HL-60 (cell line): ENCODE measurements around the gene SLC44A5.

Experiments
- GABPA ChIP-seq: IDR thresholded peaks from 2 replicates; pipeline ENCODE4 v1.6.1; 2012; ENCODE audit warnings: low read depth
- POLR2AphosphoS5 ChIP-seq: IDR thresholded peaks from 2 replicates; pipeline ENCODE4 v1.6.1; 2012; ENCODE audit warnings: low read depth
- TF ChIP-seq, protein P1 (sequence below): IDR thresholded peaks from one replicate; pipeline ENCODE4 v1.5.1; 2011; ENCODE audit warnings: low read length, control low read depth, inconsistent platforms; ENCODE audit not compliant: insufficient read depth
- TF ChIP-seq, protein P2 (sequence below): IDR thresholded peaks from 2 replicates; pipeline ENCODE4 v1.6.1; 2012; ENCODE audit warnings: low read depth; ENCODE audit not compliant: insufficient replicate concordance

DNA sequence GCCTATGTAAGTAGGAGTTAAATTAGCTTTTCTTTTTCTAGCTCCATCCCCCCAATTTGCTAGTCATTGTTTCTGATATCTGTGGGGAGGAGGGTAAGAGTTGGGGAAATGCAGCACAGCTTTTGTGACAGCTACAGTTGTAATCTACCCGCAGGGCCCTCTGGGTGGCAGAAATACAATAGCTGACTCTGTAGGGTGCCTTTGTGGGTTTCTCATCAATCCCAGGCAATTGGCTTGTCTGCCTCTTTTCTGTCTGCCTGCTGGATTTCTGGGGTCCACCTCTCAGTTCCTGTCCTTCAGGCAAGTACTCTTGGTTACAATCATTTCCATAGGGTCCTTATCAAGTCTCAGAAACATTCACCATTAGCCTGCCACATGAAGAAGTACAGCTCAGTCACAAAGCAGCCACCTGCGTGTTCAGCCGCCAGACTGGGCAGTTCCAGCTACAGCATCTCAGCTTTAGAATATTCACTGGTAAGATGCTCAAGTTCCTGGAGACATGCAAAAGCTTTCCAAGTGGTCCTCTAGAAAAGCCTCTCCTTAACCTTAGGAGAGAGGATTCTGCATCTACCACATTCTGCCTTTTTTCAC lies 19.2 kb upstream of the SLC44A5 start:
- TF ChIP-seq, protein P1, sequence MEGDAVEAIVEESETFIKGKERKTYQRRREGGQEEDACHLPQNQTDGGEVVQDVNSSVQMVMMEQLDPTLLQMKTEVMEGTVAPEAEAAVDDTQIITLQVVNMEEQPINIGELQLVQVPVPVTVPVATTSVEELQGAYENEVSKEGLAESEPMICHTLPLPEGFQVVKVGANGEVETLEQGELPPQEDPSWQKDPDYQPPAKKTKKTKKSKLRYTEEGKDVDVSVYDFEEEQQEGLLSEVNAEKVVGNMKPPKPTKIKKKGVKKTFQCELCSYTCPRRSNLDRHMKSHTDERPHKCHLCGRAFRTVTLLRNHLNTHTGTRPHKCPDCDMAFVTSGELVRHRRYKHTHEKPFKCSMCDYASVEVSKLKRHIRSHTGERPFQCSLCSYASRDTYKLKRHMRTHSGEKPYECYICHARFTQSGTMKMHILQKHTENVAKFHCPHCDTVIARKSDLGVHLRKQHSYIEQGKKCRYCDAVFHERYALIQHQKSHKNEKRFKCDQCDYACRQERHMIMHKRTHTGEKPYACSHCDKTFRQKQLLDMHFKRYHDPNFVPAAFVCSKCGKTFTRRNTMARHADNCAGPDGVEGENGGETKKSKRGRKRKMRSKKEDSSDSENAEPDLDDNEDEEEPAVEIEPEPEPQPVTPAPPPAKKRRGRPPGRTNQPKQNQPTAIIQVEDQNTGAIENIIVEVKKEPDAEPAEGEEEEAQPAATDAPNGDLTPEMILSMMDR: no peak
- no peak for TF ChIP-seq POLR2AphosphoS5
- TF ChIP-seq, protein P2, sequence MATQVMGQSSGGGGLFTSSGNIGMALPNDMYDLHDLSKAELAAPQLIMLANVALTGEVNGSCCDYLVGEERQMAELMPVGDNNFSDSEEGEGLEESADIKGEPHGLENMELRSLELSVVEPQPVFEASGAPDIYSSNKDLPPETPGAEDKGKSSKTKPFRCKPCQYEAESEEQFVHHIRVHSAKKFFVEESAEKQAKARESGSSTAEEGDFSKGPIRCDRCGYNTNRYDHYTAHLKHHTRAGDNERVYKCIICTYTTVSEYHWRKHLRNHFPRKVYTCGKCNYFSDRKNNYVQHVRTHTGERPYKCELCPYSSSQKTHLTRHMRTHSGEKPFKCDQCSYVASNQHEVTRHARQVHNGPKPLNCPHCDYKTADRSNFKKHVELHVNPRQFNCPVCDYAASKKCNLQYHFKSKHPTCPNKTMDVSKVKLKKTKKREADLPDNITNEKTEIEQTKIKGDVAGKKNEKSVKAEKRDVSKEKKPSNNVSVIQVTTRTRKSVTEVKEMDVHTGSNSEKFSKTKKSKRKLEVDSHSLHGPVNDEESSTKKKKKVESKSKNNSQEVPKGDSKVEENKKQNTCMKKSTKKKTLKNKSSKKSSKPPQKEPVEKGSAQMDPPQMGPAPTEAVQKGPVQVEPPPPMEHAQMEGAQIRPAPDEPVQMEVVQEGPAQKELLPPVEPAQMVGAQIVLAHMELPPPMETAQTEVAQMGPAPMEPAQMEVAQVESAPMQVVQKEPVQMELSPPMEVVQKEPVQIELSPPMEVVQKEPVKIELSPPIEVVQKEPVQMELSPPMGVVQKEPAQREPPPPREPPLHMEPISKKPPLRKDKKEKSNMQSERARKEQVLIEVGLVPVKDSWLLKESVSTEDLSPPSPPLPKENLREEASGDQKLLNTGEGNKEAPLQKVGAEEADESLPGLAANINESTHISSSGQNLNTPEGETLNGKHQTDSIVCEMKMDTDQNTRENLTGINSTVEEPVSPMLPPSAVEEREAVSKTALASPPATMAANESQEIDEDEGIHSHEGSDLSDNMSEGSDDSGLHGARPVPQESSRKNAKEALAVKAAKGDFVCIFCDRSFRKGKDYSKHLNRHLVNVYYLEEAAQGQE: no peak
- no peak for TF ChIP-seq GABPA
